GM23338 (cell line): Measurements from ENCODE around the gene LYZL2. TPM values are rescaled to one million over a fixed set of nuclear protein-coding genes. Genes with fewer than 3 reads are reported as not detected.
"Not testable (repeated sequence)": the region's sequence is repeated elsewhere in the genome, so short reads cannot be mapped to it uniquely, and the experiment has no call there.

ENCODE experiments used
- ATAC-seq: fragments of 200-7000 bp; cut with Tn5 transposase; 3 replicates; pipeline ENCODE4 v1.9.1; 2020
- DNase-seq: peaks from one replicate; pipeline ENCODE4 v3.0.0-alpha.2; 2015; ENCODE audit warnings: low spot score
- H2AFZ ChIP-seq: fragments of 200-600 bp; sonication (generic); 2 replicates; pipeline ENCODE4 v1.8.0; 2016; ENCODE audit warnings: antibody characterized with exemption, mild to moderate bottlenecking, moderate library complexity
- H3F3A ChIP-seq: fragments of 200-600 bp; sonication (generic); replicated peaks from 2 replicates; pipeline ENCODE4 v1.8.0; 2017; ENCODE audit warnings: antibody characterized with exemption, mixed run types, low read depth
- H3K27ac ChIP-seq: fragments of 200-600 bp; sonication (generic); 2 replicates; pipeline ENCODE4 v1.6.1; 2016; ENCODE audit warnings: low read depth
- H3K27me3 ChIP-seq: fragments of 200-600 bp; sonication (generic); 2 replicates; pipeline ENCODE4 v1.8.0; 2016; ENCODE audit warnings: mild to moderate bottlenecking, mixed run types, moderate library complexity; ENCODE audit not compliant: insufficient read depth
- H3K36me3 ChIP-seq: fragments of 200-600 bp; sonication (generic); 2 replicates; pipeline ENCODE4 v1.8.0; 2016; ENCODE audit warnings: mild to moderate bottlenecking; ENCODE audit not compliant: insufficient read depth
- H3K4me1 ChIP-seq: fragments of 200-600 bp; sonication (generic); 2 replicates; pipeline ENCODE4 v1.8.0; 2016; ENCODE audit warnings: mild to moderate bottlenecking, moderate library complexity; ENCODE audit not compliant: insufficient read depth
- H3K4me2 ChIP-seq: fragments of 200-600 bp; sonication (generic); 2 replicates; pipeline ENCODE4 v1.7.1; 2017; ENCODE audit warnings: mixed run types
- H3K4me3 ChIP-seq: fragments of 200-600 bp; sonication (generic); 2 replicates; pipeline ENCODE4 v1.6.1; 2016; ENCODE audit warnings: mixed run types
- H3K79me2 ChIP-seq: fragments of 200-600 bp; sonication (generic); replicated peaks from 2 replicates; pipeline ENCODE4 v1.8.0; 2017; ENCODE audit warnings: mild to moderate bottlenecking; ENCODE audit not compliant: insufficient read depth
- H3K9me2 ChIP-seq: fragments of 200-600 bp; sonication (generic); 2 replicates; pipeline ENCODE4 v1.8.0; 2017; ENCODE audit not compliant: insufficient read depth
- H4K20me1 ChIP-seq: fragments of 200-600 bp; sonication (generic); replicated peaks from 2 replicates; pipeline ENCODE4 v1.8.0; 2017; ENCODE audit warnings: mild to moderate bottlenecking; ENCODE audit not compliant: insufficient read depth
- H3K27ac Mint-ChIP-seq: 2 replicates; pipeline ENCODE4 v1.8.0; 2020; ENCODE audit warnings: inconsistent platforms, mild to moderate bottlenecking, moderate library complexity, mixed read lengths
- H3K27me3 Mint-ChIP-seq: 3 replicates; pipeline ENCODE4 v1.8.0; 2022; ENCODE audit warnings: low read depth, mild to moderate bottlenecking, moderate library complexity, mixed read lengths, inconsistent platforms; ENCODE audit not compliant: insufficient read depth, poor library complexity
- H3K36me3 Mint-ChIP-seq: 3 replicates; pipeline ENCODE4 v1.8.0; 2021; ENCODE audit warnings: low read depth, mild to moderate bottlenecking, inconsistent platforms, moderate library complexity, mixed read lengths
- H3K4me1 Mint-ChIP-seq: 3 replicates; pipeline ENCODE4 v1.8.0; 2020; ENCODE audit warnings: mild to moderate bottlenecking, inconsistent platforms, mixed read lengths
- H3K4me3 Mint-ChIP-seq: 3 replicates; pipeline ENCODE4 v1.8.0; 2021; ENCODE audit warnings: moderate library complexity, mild to moderate bottlenecking, inconsistent platforms, mixed read lengths
- H3K9me3 Mint-ChIP-seq: 3 replicates; pipeline ENCODE4 v1.8.0; 2020; ENCODE audit warnings: moderate library complexity, mild to moderate bottlenecking, inconsistent platforms, mixed read lengths
- CREB1 ChIP-seq: fragments of 250-450 bp; sonication (Bioruptor Pico); IDR thresholded peaks from 2 replicates; pipeline ENCODE4 v1.5.0; 2020; ENCODE audit warnings: low read depth, mild to moderate bottlenecking, moderate library complexity
- EZH2 ChIP-seq: fragments of 200-600 bp; sonication (generic); IDR thresholded peaks from one replicate; pipeline ENCODE4 v1.8.0; 2017; ENCODE audit warnings: antibody characterized with exemption, mild to moderate bottlenecking, low read depth; ENCODE audit not compliant: unreplicated experiment
- JUNB ChIP-seq: IDR thresholded peaks from one replicate; pipeline ENCODE4 v1.6.1; 2016; ENCODE audit warnings: antibody characterized with exemption; ENCODE audit not compliant: unreplicated experiment
- NANOG ChIP-seq: IDR thresholded peaks from 2 replicates; pipeline ENCODE4 v1.6.1; 2016; ENCODE audit warnings: antibody characterized with exemption, borderline replicate concordance
- STAT1 ChIP-seq: IDR thresholded peaks from one replicate; pipeline ENCODE4 v1.6.1; 2016; ENCODE audit warnings: antibody characterized with exemption; ENCODE audit not compliant: unreplicated experiment
- ZNF331 ChIP-seq: fragments of 250-450 bp; sonication (Bioruptor Pico); IDR thresholded peaks from 2 replicates; pipeline ENCODE4 v1.5.0; 2020; ENCODE audit warnings: low read depth, mild to moderate bottlenecking, moderate library complexity
- polyA plus RNA-seq: library from polyadenylated mRNA; unstranded; fragments of >200 nt; fragmentation: Nextera tagmentation; extraction: Ambion mirVana; gene quantifications from 2 replicates; pipeline ENCODE4 v1.2.1, GENCODE V29; 2016
- total RNA-seq: library from RNA; depleted of rRNA; stranded (reverse); fragments of >200 nt; shearing (Covaris generic); gene quantifications from 2 replicates; pipeline ENCODE4 v1.2.3, GENCODE V29; 2014
- TF ChIP-seq, protein P1 (sequence below): IDR thresholded peaks from 2 replicates; pipeline ENCODE4 v1.6.1; 2016; ENCODE audit warnings: antibody characterized with exemption
- TF ChIP-seq, protein P2 (sequence below): fragments of 250-450 bp; sonication (Bioruptor Pico); IDR thresholded peaks from 2 replicates; pipeline ENCODE4 v1.5.0; 2020; ENCODE audit warnings: mild to moderate bottlenecking, moderate library complexity

LYZL2 gene
- total and polyA plus RNA-seq, 2 experiments from 2014 or later: not detected

DNA sequence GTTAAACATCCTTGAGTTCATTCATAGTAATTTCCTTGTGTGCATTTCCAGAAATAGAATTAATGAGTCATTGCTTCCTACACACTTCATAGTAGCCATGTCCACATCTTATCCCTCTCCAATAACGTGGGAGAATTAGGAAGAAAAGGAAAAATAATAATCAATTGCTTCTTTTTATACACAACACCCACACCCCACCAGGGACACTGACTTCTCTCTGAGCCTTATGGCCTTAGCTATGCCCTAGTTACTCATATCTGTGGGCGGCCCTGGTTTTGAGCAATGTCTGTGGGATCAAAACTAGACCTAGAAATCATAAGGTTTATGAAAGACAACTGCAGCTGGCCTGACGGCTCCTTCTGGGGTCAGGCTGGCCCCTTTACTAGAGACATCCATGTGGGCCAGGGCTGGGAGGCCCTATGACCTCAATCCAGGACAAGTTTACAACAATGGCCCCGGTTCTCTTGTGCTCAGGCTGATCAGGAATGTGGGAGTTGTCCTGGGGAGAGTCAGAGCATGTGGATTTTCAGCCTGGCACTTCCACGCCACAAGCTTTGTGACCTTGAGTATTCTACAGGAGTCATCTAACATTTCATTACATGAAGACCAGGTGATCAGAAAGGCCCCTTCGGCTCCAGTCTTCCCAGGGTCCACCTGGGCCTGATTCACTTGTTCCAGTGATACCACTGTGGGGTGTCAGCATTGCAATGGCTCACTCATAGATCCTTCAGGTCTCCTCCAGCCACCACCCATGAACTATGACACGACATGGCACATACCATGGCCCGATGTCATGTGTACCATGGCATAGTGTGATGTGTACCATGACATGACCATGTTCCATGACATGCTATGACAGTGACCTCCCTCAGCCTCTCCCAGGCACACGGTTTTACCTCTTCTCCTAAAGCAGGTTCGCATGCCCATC is 22.2 kb upstream of the LYZL2 start:
- not testable (repeated sequence) for H3K36me3 Mint-ChIP-seq, H3K9me2 ChIP-seq, H2AFZ ChIP-seq, H3K4me3 Mint-ChIP-seq, H3K27ac ChIP-seq, H3K4me1 Mint-ChIP-seq, H4K20me1 ChIP-seq, ATAC-seq, H3K36me3 ChIP-seq, H3K4me3 ChIP-seq, H3K27me3 ChIP-seq, H3K27me3 Mint-ChIP-seq, H3K9me3 Mint-ChIP-seq, DNase-seq, H3F3A ChIP-seq, H3K79me2 ChIP-seq, H3K27ac Mint-ChIP-seq, H3K4me2 ChIP-seq, H3K4me1 ChIP-seq

DNA sequence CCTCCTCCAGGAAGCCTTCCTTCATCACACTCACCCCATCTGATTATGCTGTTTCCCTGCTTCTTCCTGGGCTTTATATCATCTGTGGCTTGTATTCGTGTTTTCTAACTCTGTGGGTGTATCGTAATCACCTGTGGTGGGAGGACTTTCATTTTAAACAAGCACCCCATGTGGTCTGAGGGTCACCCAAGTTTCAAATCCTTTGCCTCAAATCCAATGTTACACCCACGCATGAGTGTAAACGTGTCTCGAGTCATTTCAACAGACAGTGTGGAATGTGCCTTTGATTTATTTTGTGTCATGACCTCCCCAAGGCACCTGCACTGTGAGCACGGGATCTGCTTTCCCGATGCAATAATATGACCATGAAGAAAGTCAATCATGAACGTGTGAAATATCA is 17.5 kb upstream of the LYZL2 start:
- DNase-seq: no peak
- H3K36me3 Mint-ChIP-seq: no peaks in the 10 kb centered on the region

More for the DNA sequence above, 17.5 kb upstream of the LYZL2 start:
- no peak overlapping the region; the same call in 1 of the 2 replicates for H3K27ac Mint-ChIP-seq
- H2AFZ ChIP-seq: no peak overlapping the region
- H3K4me1 Mint-ChIP-seq: peaks cover 32% of the 10 kb centered on the region
- TF ChIP-seq, protein P1, sequence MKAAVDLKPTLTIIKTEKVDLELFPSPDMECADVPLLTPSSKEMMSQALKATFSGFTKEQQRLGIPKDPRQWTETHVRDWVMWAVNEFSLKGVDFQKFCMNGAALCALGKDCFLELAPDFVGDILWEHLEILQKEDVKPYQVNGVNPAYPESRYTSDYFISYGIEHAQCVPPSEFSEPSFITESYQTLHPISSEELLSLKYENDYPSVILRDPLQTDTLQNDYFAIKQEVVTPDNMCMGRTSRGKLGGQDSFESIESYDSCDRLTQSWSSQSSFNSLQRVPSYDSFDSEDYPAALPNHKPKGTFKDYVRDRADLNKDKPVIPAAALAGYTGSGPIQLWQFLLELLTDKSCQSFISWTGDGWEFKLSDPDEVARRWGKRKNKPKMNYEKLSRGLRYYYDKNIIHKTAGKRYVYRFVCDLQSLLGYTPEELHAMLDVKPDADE: no peak
- no peak for TF ChIP-seq ZNF331
- TF ChIP-seq CREB1: no peak
- no peak for TF ChIP-seq JUNB
- TF ChIP-seq STAT1: no peak
- TF ChIP-seq EZH2: no peak
- TF ChIP-seq NANOG: no peak
- TF ChIP-seq, protein P2, sequence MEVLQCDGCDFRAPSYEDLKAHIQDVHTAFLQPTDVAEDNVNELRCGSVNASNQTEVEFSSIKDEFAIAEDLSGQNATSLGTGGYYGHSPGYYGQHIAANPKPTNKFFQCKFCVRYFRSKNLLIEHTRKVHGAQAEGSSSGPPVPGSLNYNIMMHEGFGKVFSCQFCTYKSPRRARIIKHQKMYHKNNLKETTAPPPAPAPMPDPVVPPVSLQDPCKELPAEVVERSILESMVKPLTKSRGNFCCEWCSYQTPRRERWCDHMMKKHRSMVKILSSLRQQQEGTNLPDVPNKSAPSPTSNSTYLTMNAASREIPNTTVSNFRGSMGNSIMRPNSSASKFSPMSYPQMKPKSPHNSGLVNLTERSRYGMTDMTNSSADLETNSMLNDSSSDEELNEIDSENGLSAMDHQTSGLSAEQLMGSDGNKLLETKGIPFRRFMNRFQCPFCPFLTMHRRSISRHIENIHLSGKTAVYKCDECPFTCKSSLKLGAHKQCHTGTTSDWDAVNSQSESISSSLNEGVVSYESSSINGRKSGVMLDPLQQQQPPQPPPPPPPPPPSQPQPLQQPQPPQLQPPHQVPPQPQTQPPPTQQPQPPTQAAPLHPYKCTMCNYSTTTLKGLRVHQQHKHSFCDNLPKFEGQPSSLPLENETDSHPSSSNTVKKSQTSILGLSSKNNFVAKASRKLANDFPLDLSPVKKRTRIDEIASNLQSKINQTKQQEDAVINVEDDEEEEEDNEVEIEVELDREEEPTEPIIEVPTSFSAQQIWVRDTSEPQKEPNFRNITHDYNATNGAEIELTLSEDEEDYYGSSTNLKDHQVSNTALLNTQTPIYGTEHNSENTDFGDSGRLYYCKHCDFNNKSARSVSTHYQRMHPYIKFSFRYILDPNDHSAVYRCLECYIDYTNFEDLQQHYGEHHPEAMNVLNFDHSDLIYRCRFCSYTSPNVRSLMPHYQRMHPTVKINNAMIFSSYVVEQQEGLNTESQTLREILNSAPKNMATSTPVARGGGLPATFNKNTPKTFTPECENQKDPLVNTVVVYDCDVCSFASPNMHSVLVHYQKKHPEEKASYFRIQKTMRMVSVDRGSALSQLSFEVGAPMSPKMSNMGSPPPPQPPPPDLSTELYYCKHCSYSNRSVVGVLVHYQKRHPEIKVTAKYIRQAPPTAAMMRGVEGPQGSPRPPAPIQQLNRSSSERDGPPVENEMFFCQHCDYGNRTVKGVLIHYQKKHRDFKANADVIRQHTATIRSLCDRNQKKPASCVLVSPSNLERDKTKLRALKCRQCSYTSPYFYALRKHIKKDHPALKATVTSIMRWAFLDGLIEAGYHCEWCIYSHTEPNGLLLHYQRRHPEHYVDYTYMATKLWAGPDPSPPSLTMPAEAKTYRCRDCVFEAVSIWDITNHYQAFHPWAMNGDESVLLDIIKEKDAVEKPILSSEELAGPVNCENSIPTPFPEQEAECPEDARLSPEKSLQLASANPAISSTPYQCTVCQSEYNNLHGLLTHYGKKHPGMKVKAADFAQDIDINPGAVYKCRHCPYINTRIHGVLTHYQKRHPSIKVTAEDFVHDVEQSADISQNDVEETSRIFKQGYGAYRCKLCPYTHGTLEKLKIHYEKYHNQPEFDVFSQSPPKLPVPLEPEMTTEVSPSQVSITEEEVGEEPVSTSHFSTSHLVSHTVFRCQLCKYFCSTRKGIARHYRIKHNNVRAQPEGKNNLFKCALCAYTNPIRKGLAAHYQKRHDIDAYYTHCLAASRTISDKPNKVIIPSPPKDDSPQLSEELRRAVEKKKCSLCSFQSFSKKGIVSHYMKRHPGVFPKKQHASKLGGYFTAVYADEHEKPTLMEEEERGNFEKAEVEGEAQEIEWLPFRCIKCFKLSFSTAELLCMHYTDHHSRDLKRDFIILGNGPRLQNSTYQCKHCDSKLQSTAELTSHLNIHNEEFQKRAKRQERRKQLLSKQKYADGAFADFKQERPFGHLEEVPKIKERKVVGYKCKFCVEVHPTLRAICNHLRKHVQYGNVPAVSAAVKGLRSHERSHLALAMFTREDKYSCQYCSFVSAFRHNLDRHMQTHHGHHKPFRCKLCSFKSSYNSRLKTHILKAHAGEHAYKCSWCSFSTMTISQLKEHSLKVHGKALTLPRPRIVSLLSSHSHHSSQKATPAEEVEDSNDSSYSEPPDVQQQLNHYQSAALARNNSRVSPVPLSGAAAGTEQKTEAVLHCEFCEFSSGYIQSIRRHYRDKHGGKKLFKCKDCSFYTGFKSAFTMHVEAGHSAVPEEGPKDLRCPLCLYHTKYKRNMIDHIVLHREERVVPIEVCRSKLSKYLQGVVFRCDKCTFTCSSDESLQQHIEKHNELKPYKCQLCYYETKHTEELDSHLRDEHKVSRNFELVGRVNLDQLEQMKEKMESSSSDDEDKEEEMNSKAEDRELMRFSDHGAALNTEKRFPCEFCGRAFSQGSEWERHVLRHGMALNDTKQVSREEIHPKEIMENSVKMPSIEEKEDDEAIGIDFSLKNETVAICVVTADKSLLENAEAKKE: no peak
- no peaks in the 10 kb centered on the region for H3F3A ChIP-seq
- H3K79me2 ChIP-seq: no peaks in the 10 kb centered on the region
- no peaks in the 10 kb centered on the region for H4K20me1 ChIP-seq
- no peak overlapping the region for H3K27ac ChIP-seq
- H3K9me2 ChIP-seq: no peaks in the 10 kb centered on the region
- no peaks in the 10 kb centered on the region for H3K27me3 ChIP-seq
- peaks cover 15% of the 10 kb centered on the region for H3K27me3 Mint-ChIP-seq
- H3K4me2 ChIP-seq: no peak overlapping the region
- no peak overlapping the region for H3K4me3 ChIP-seq
- peaks cover 11% of the 10 kb centered on the region for H3K4me1 ChIP-seq
- no peaks in the 10 kb centered on the region for H3K9me3 Mint-ChIP-seq
- no peak for ATAC-seq
- H3K36me3 ChIP-seq: no peaks in the 10 kb centered on the region
- no peak overlapping the region; the same call in 2 of the 3 replicates for H3K4me3 Mint-ChIP-seq
